Gastrocnemius medialis (tissue), 4 donors: Measurements from ENCODE around the gene GOLGA6B.

ENCODE experiments used
- CTCF ChIP-seq, 5 experiments: fragments of 450-650 bp in 3 of 5; fragments of 200-600 bp in 2 of 5; sonication (generic) in 2 of 5; IDR thresholded peaks in 4 of 5; conservative IDR thresholded peaks in 1 of 5; 1 replicate in 4 of 5; 2 replicates in 1 of 5; pipeline ENCODE4 v1.5.1; 2016 to 2019; ENCODE audit warnings: antibody characterized with exemption in 5 of 5, mild to moderate bottlenecking in 3 of 5, moderate library complexity in 3 of 5
- POLR2A ChIP-seq, 2 donors: fragments of 450-650 bp; IDR thresholded peaks; one replicate each; pipeline ENCODE4 v1.6.1; 2017; ENCODE audit warnings: antibody characterized with exemption in 2 of 2, mild to moderate bottlenecking in 2 of 2, moderate library complexity in 2 of 2

- TF ChIP-seq CTCF (IDR thresholded peaks at IDR 0.05 in 4 of 5, conservative IDR thresholded peaks at IDR 0.05 in 1 of 5) (no peak), POLR2A (IDR thresholded peaks at IDR 0.05) (no peak)
Observed at GRCh38 chr15:72614810-72615532, 39.5 kb upstream of the GOLGA6B start.
